SK-N-SH (cell line): ENCODE data around the gene HSF4. TPM values are rescaled to one million over a fixed set of nuclear protein-coding genes. Genes with fewer than 3 reads are reported as not detected.

Experiments
- CTCF ChIA-PET: fragments of 300-600, 350-600 bp; formaldehyde crosslinking; extraction: SDS; loops from one replicate; lab custom pipeline; 2021; lab: Yijun Ruan, JAX
- POLR2A ChIA-PET: fragments of 350-600 bp; sonication (Branson Sonifier 250); formaldehyde crosslinking; extraction: SDS; loops from one replicate; lab custom pipeline; 2020; ENCODE audit warnings: antibody characterized with exemption, inconsistent platforms; lab: Yijun Ruan, JAX
- DNase-seq: peaks from one replicate; pipeline ENCODE4 v3.0.0; 2012
- H2AFZ ChIP-seq: fragments of 200-600 bp; sonication (generic); 2 replicates; pipeline ENCODE4 v1.8.1; 2016; ENCODE audit warnings: antibody characterized with exemption, mild to moderate bottlenecking, low read depth
- H3F3A ChIP-seq: fragments of 200-600 bp; sonication (generic); replicated peaks from 2 replicates; pipeline ENCODE3; 2016; ENCODE audit warnings: antibody characterized with exemption, mild to moderate bottlenecking; ENCODE audit not compliant: insufficient read depth
- H3K27ac ChIP-seq, 2 experiments: fragments of 200-500 bp in 1 of 2; fragments of 200-600 bp in 1 of 2; sonication (Bioruptor generic) in 1 of 2; sonication (generic), shearing (Covaris generic) in 1 of 2; 2 replicates each; pipeline versions ENCODE4 v1.5.1 to v1.6.1; 2014 to 2016; ENCODE audit warnings: low read depth in 2 of 2, inconsistent platforms in 1 of 2, low read length in 1 of 2, mild to moderate bottlenecking in 1 of 2, mixed read lengths in 1 of 2
- H3K27me3 ChIP-seq: fragments of 200-600 bp; sonication (generic), shearing (Covaris generic); 2 replicates; pipeline ENCODE4 v1.6.1; 2016; ENCODE audit warnings: mixed run types; ENCODE audit not compliant: insufficient read depth
- H3K36me3 ChIP-seq, 2 experiments: fragments of 200-500 bp in 1 of 2; fragments of 200-600 bp in 1 of 2; sonication (Bioruptor generic) in 1 of 2; sonication (generic) in 1 of 2; replicated peaks in 1 of 2; 2 replicates each; pipeline versions ENCODE3 to v1.5.1; 2014 to 2016; ENCODE audit warnings: low read length in 1 of 2, mild to moderate bottlenecking in 1 of 2; ENCODE audit not compliant: insufficient read depth in 2 of 2, control insufficient read depth in 1 of 2
- H3K4me1 ChIP-seq, 2 experiments: fragments of 200-500 bp in 1 of 2; fragments of 200-600 bp in 1 of 2; sonication (Bioruptor generic) in 1 of 2; sonication (generic), shearing (Covaris generic) in 1 of 2; 2 replicates each; pipeline versions ENCODE4 v1.5.1 to v1.6.1; 2014 to 2016; ENCODE audit warnings: low read depth in 1 of 2, low read length in 1 of 2, mixed run types in 1 of 2; ENCODE audit not compliant: insufficient read depth in 2 of 2, control insufficient read depth in 1 of 2
- H3K4me2 ChIP-seq: fragments of 200-600 bp; sonication (generic), shearing (Covaris generic); 2 replicates; pipeline ENCODE4 v1.6.1; 2017; ENCODE audit warnings: mixed run types
- H3K4me3 ChIP-seq, 2 experiments: fragments of 200-500 bp in 1 of 2; fragments of 200-600 bp in 1 of 2; sonication (Bioruptor generic) in 1 of 2; sonication (generic), shearing (Covaris generic) in 1 of 2; 2 replicates each; pipeline versions ENCODE4 v1.5.1 to v1.8.1; 2014 to 2016; ENCODE audit warnings: low read depth in 2 of 2, inconsistent platforms in 1 of 2, low read length in 1 of 2, mild to moderate bottlenecking in 1 of 2, mixed read lengths in 1 of 2, moderate library complexity in 1 of 2
- H3K79me2 ChIP-seq: fragments of 200-600 bp; sonication (generic); 2 replicates; pipeline ENCODE4 v1.8.1; 2017; ENCODE audit warnings: mild to moderate bottlenecking; ENCODE audit not compliant: insufficient read depth
- H3K9ac ChIP-seq: fragments of 200-600 bp; sonication (generic); 2 replicates; pipeline ENCODE4 v1.6.1; 2017; ENCODE audit warnings: mixed run types
- H3K9me2 ChIP-seq: fragments of 200-600 bp; sonication (generic); 2 replicates; pipeline ENCODE4 v1.6.1; 2017; ENCODE audit warnings: mixed run types
- H3K9me3 ChIP-seq: fragments of 200-600 bp; sonication (generic); 2 replicates; pipeline ENCODE4 v1.6.1; 2017; ENCODE audit warnings: mixed run types, mild to moderate bottlenecking, moderate library complexity
- H4K20me1 ChIP-seq: fragments of 200-600 bp; sonication (generic); 2 replicates; pipeline ENCODE4 v1.6.1; 2017; ENCODE audit warnings: mild to moderate bottlenecking, mixed run types; ENCODE audit not compliant: insufficient read depth
- FOSL2 ChIP-seq: IDR thresholded peaks from 2 replicates; pipeline ENCODE4 v1.4.0; 2012; ENCODE audit warnings: low read depth, mild to moderate bottlenecking, moderate library complexity, borderline replicate concordance
- MXI1 ChIP-seq: IDR thresholded peaks from 2 replicates; pipeline ENCODE4 v1.6.1; 2012; ENCODE audit warnings: mild to moderate bottlenecking, low read depth, low read length, improper control_type of control experiment
- NFIC ChIP-seq: IDR thresholded peaks from 2 replicates; pipeline ENCODE4 v1.4.0; 2012; ENCODE audit warnings: borderline replicate concordance
- POLR2AphosphoS5 ChIP-seq: IDR thresholded peaks from 2 replicates; pipeline ENCODE4 v1.6.1; 2012; ENCODE audit warnings: low read depth, low read length
- TCF12 ChIP-seq: IDR thresholded peaks from 2 replicates; pipeline ENCODE4 v1.4.0; 2012
- WGBS: methylation state at CpG from one replicate; pipeline ENCODE4 v1.1.6; 2017; ENCODE audit warnings: low lambda C conversion rate; 5-methylcytosine and 5-hydroxymethylcytosine counted together
- polyA plus RNA-seq, 3 experiments: library from polyadenylated mRNA; depleted of rRNA; stranded (reverse); fragments of >200 nt; gene quantifications; 2 replicates each; pipeline ENCODE4 v1.2.3, GENCODE V29; 2012
- TF ChIP-seq, protein P1 (sequence below): IDR thresholded peaks from 2 replicates; pipeline ENCODE4; 2012

HSF4 gene, protein sequence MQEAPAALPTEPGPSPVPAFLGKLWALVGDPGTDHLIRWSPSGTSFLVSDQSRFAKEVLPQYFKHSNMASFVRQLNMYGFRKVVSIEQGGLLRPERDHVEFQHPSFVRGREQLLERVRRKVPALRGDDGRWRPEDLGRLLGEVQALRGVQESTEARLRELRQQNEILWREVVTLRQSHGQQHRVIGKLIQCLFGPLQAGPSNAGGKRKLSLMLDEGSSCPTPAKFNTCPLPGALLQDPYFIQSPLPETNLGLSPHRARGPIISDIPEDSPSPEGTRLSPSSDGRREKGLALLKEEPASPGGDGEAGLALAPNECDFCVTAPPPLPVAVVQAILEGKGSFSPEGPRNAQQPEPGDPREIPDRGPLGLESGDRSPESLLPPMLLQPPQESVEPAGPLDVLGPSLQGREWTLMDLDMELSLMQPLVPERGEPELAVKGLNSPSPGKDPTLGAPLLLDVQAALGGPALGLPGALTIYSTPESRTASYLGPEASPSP
- polyA plus RNA-seq (2012; rRNA removed) = 33.4 and 44.4 TPM in 2 replicates
- polyA plus RNA-seq (2012; cell fraction: cytosol; rRNA removed) = 2.1 and 4.7 TPM in 2 replicates
- 393 and 428 TPM in 2 replicates for polyA plus RNA-seq (2012; cell fraction: nucleus; rRNA removed)

DNA sequence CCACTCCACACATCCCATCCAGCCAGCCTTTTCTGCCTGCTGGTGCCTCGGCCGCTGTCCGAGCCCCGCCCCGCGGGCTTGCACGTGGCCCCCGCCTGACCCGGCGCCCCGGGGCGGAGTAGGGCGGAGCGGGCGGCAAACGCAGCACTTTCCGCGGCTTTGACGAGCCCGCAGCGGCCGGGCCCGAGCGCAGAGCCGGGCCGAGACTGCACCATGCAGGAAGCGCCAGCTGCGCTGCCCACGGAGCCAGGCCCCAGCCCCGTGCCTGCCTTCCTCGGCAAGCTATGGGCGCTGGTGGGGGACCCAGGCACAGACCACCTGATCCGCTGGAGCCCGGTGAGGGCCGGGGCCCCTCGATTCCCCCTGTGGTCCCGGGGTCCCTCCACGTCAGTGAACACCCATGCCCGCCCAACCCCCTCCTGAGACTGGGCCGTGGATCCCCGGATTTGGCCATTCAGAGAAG lies at the start of gene HSF4:
HSF4 (plus strand) TSS at position 147 of the 463 bp plus-strand sequence; CDS start at position 214, 67 bp downstream.
- Histone ChIP-seq H3K36me3 (no peaks in the 10 kb centered on the region), H3K4me2 (peak within 1 kb of the TSS; percentile 15; the same call in 1 of the 2 replicates), H3K9me2 (no peaks in the 10 kb centered on the region), H3K27ac (peak within 1 kb of the TSS in 1 of 2 experiments; percentile 90; a peak in 2 of 4 replicates), H3K79me2 (no peaks in the 10 kb centered on the region), H3F3A (peaks cover 14% of the 10 kb centered on the region), H3K27me3 (no peaks in the 10 kb centered on the region), H3K9me3 (no peaks in the 10 kb centered on the region), H2AFZ (no peak within 1 kb of the TSS), H3K4me1 (peaks cover 5 to 31% of the 10 kb centered on the region in 2 experiments; a peak in 2 of 4 replicates)
- POLR2A ChIA-PET = interaction anchor here (1.3 to 3.9 kb wide), 2 partner anchors 10 to 20 kb away, joined by 3 to 37 read pairs; no protein-coding TSS in a partner anchor
- WGBS = 23% methylated on average over 5 of the region's 41 CpGs
- TF ChIP-seq, protein P1, sequence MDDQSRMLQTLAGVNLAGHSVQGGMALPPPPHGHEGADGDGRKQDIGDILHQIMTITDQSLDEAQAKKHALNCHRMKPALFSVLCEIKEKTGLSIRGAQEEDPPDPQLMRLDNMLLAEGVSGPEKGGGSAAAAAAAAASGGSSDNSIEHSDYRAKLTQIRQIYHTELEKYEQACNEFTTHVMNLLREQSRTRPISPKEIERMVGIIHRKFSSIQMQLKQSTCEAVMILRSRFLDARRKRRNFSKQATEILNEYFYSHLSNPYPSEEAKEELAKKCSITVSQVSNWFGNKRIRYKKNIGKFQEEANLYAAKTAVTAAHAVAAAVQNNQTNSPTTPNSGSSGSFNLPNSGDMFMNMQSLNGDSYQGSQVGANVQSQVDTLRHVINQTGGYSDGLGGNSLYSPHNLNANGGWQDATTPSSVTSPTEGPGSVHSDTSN = no peak
- TF ChIP-seq MXI1 = peak; percentile 51; the same call in 1 of the 2 replicates
- TF ChIP-seq, all 33 proteins: peak for 1
- CTCF ChIA-PET = interaction anchor here (0.8 to 2.6 kb wide), 2 partner anchors 9 to 12 kb away, joined by 3 to 11 read pairs; no protein-coding TSS in a partner anchor
- DNase-seq = peak; percentile 81
- Histone ChIP-seq H3K9ac (no peak within 1 kb of the TSS), H3K4me3 (peak within 1 kb of the TSS in 1 of 2 experiments; percentile 49; a peak in 2 of 4 replicates), H4K20me1 (no peaks in the 10 kb centered on the region)

DNA sequence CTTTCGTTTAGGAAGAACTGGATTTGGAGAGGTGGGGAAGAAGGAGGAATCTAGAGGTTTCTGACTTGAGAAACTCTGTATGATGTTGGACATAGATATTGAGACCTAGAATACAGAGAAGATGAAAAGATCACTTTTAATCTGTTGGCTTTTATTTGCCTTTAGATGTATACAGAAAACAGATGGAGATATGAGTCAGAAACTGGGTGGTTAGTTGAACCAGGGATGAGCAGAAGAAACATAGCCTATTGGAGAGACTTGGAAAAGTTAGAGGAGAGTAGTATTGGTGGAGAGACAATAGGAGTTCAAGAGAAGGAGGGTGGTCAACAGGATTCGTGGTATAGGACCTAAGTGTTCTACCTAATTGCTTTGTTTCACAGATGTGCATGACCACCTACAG lies 49.8 kb upstream of the HSF4 start:
- H3K9me3 ChIP-seq = no peaks in the 10 kb centered on the region
- ChIA-PET POLR2A (interaction anchor here (0.5 kb wide), 1 partner anchor 186 kb away, joined by 4 read pairs; no protein-coding TSS in a partner anchor), CTCF (interaction anchor here (0.6 to 1.8 kb wide), 4 partner anchors 41 to 156 kb away, joined by 3 to 7 read pairs (median 3); partner anchors contain the start of gene NOL3)
- no peak for TF ChIP-seq NFIC
- no peak for TF ChIP-seq POLR2AphosphoS5
- TF ChIP-seq TCF12 = peak; percentile 82
- TF ChIP-seq, protein P1 = peak; percentile 47
- peak; percentile 42; the same call in 1 of the 2 replicates for TF ChIP-seq FOSL2
- 94% methylated on average over 2 of the region's 2 CpGs for WGBS
- no peak overlapping the region for H2AFZ ChIP-seq
- no peaks in the 10 kb centered on the region for H3K9me2 ChIP-seq
- peaks cover 87% of the 10 kb centered on the region for H3K79me2 ChIP-seq
- peaks cover 8% of the 10 kb centered on the region for H4K20me1 ChIP-seq
- peaks cover 19% of the 10 kb centered on the region for H3F3A ChIP-seq
- H3K4me3 ChIP-seq = no peak overlapping the region
- peak overlapping the region in 1 of 2 experiments; percentile 77; a peak in 2 of 4 replicates for H3K27ac ChIP-seq
- H3K4me2 ChIP-seq = peak overlapping the region; percentile 26; the same call in 1 of the 2 replicates
- H3K36me3 ChIP-seq = no peaks in the 10 kb centered on the region
- H3K27me3 ChIP-seq = no peaks in the 10 kb centered on the region
- peaks cover 10 to 11% of the 10 kb centered on the region in 2 experiments; a peak in 2 of 4 replicates for H3K4me1 ChIP-seq
- 0 out of 2 replicates have a peak overlapping the region, but pooled peaks have one; percentile 28 for H3K9ac ChIP-seq
- no peak for DNase-seq
